H1 (cell line): ENCODE measurements around the gene PPP2R2B. TPM values are rescaled to one million over a fixed set of nuclear protein-coding genes. Genes with fewer than 3 reads are reported as not detected.

ENCODE experiments used
- CTCF ChIA-PET: fragments of 300-600 bp; sonication (Branson Sonifier 250); formaldehyde crosslinking; loops from one replicate; lab custom pipeline; 2021; ENCODE audit not compliant: partially characterized antibody; lab: Charles Lee
- POLR2A ChIA-PET: fragments of 300-600 bp; sonication (Branson Sonifier 250); formaldehyde crosslinking; loops from one replicate; lab custom pipeline; 2021; ENCODE audit warnings: inconsistent platforms; ENCODE audit not compliant: partially characterized antibody; lab: Charles Lee
- DNase-seq, 2 experiments: peaks; one replicate each; pipeline versions ENCODE4 v3.0.0 to v3.0.0-alpha.2; 2010 to 2022; ENCODE audit warnings: low spot score in 2 of 2, low read depth in 1 of 2, mixed read lengths in 1 of 2
- FAIRE-seq: peaks from 2 replicates; lab custom pipeline; 2011; peaks lifted over from hg19 to GRCh38; lab: Jason Lieb, UNC
- H2AFZ ChIP-seq: 2 replicates; pipeline ENCODE4 v1.8.1; 2012; ENCODE audit warnings: low read length, inconsistent platforms
- H2AK5ac ChIP-seq: 2 replicates; pipeline ENCODE4 v1.6.1; 2013; ENCODE audit warnings: low read depth, low read length
- H2BK120ac ChIP-seq: replicated peaks from 2 replicates; pipeline ENCODE3; 2013; ENCODE audit warnings: low read depth, low read length, inconsistent platforms
- H2BK12ac ChIP-seq: 2 replicates; pipeline ENCODE4 v1.6.1; 2013; ENCODE audit warnings: low read depth, low read length
- H2BK15ac ChIP-seq: 2 replicates; pipeline ENCODE4 v1.6.1; 2013; ENCODE audit warnings: low read length
- H2BK20ac ChIP-seq: 2 replicates; pipeline ENCODE4 v1.6.1; 2013; ENCODE audit warnings: low read length
- H2BK5ac ChIP-seq: 2 replicates; pipeline ENCODE4 v1.6.1; 2013; ENCODE audit warnings: low read depth, low read length
- H3K14ac ChIP-seq: 2 replicates; pipeline ENCODE4 v1.6.1; 2013; ENCODE audit warnings: inconsistent platforms; ENCODE audit not compliant: insufficient read length
- H3K18ac ChIP-seq: 2 replicates; pipeline ENCODE4 v1.6.1; 2013; ENCODE audit warnings: low read length; ENCODE audit errors: extremely low read depth
- H3K23ac ChIP-seq: 2 replicates; pipeline ENCODE4 v1.6.1; 2013; ENCODE audit warnings: inconsistent platforms; ENCODE audit not compliant: insufficient read length
- H3K23me2 ChIP-seq: 2 replicates; pipeline ENCODE4 v1.6.1; 2013; ENCODE audit warnings: low read depth, low read length
- H3K27ac ChIP-seq: 2 replicates; pipeline ENCODE4 v1.6.1; 2011; ENCODE audit warnings: low read depth, low read length, inconsistent platforms
- H3K27me3 ChIP-seq, 4 experiments: replicated peaks in 1 of 4; 1 replicate in 1 of 4; 2 replicates in 3 of 4; pipeline versions ENCODE4 v1.6.1 to v1.8.1; 2011 to 2013; ENCODE audit warnings: low read length in 3 of 4, mild to moderate bottlenecking in 3 of 4, inconsistent platforms in 2 of 4, mixed read lengths in 2 of 4, moderate library complexity in 1 of 4; ENCODE audit not compliant: control insufficient read depth in 3 of 4, insufficient read depth in 3 of 4; ENCODE audit errors: extremely low read depth in 1 of 4
- H3K36me3 ChIP-seq, 4 experiments: 2 replicates each; pipeline versions ENCODE4 v1.6.1 to v1.8.1; 2011 to 2013; ENCODE audit warnings: mild to moderate bottlenecking in 4 of 4, low read length in 3 of 4, moderate library complexity in 2 of 4, control low read depth in 1 of 4, inconsistent platforms in 1 of 4; ENCODE audit not compliant: insufficient read depth in 4 of 4, control insufficient read depth in 2 of 4
- H3K4ac ChIP-seq: replicated peaks from 2 replicates; pipeline ENCODE3; 2013; ENCODE audit warnings: low read length, low read depth, mixed read lengths, inconsistent platforms; ENCODE audit not compliant: insufficient read length
- H3K4me1 ChIP-seq, 4 experiments: replicated peaks in 1 of 4; 1 replicate in 1 of 4; 2 replicates in 3 of 4; pipeline versions ENCODE4 v1.6.1 to v1.8.1; 2011 to 2013; ENCODE audit warnings: low read length in 3 of 4, inconsistent platforms in 2 of 4, mixed read lengths in 1 of 4; ENCODE audit not compliant: insufficient read depth in 4 of 4, control insufficient read depth in 3 of 4
- H3K4me2 ChIP-seq, 2 experiments: 2 replicates each; pipeline versions ENCODE4 v1.6.1 to v1.8.1; 2011 to 2013; ENCODE audit warnings: low read depth in 2 of 2, low read length in 2 of 2, control low read depth in 1 of 2, inconsistent platforms in 1 of 2, mild to moderate bottlenecking in 1 of 2; ENCODE audit not compliant: insufficient read depth in 1 of 2
- H3K4me3 ChIP-seq, 4 experiments: fragments of 200-600, 300-600 bp in 1 of 4; sonication (generic), shearing (Covaris generic), sonication (Bioruptor Twin) in 1 of 4; 2 replicates each; pipeline versions ENCODE4 v1.5.1 to v1.8.1; 2011 to 2016; ENCODE audit warnings: low read length in 4 of 4, low read depth in 3 of 4, control low read depth in 2 of 4, inconsistent platforms in 2 of 4, mild to moderate bottlenecking in 2 of 4, mixed read lengths in 1 of 4, moderate library complexity in 1 of 4; ENCODE audit not compliant: insufficient read depth in 2 of 4; ENCODE audit errors: extremely low read depth in 1 of 4
- H3K56ac ChIP-seq: replicated peaks from 2 replicates; pipeline ENCODE3; 2013; ENCODE audit warnings: low read depth, mild to moderate bottlenecking, mixed read lengths, low read length, inconsistent platforms; ENCODE audit not compliant: insufficient read length
- H3K79me1 ChIP-seq: 2 replicates; pipeline ENCODE4 v1.6.1; 2013; ENCODE audit warnings: low read depth, low read length, control low read depth
- H3K79me2 ChIP-seq, 2 experiments: 2 replicates each; pipeline versions ENCODE4 v1.6.1 to v1.8.1; 2012 to 2013; ENCODE audit warnings: low read length in 2 of 2, mild to moderate bottlenecking in 2 of 2, inconsistent platforms in 1 of 2; ENCODE audit not compliant: insufficient read depth in 2 of 2, control insufficient read depth in 1 of 2
- H3K9ac ChIP-seq, 4 experiments: replicated peaks in 1 of 4; 1 replicate in 1 of 4; 2 replicates in 3 of 4; pipeline versions ENCODE4 v1.6.1 to v1.8.1; 2011 to 2013; ENCODE audit warnings: low read depth in 3 of 4, low read length in 3 of 4, control low read depth in 2 of 4, mild to moderate bottlenecking in 2 of 4, moderate library complexity in 2 of 4, inconsistent platforms in 1 of 4; ENCODE audit errors: extremely low read depth in 1 of 4
- H3K9me3 ChIP-seq, 2 experiments: 2 replicates each; pipeline versions ENCODE4 v1.6.1 to v1.8.1; 2012 to 2013; ENCODE audit warnings: mild to moderate bottlenecking in 2 of 2, moderate library complexity in 2 of 2, control low read depth in 1 of 2, inconsistent platforms in 1 of 2, low read depth in 1 of 2, low read length in 1 of 2, mixed read lengths in 1 of 2; ENCODE audit not compliant: insufficient read depth in 2 of 2
- H4K20me1 ChIP-seq, 2 experiments: replicated peaks in 1 of 2; 2 replicates each; pipeline versions ENCODE3 to v1.8.1; 2011 to 2013; ENCODE audit warnings: inconsistent platforms in 2 of 2, low read length in 2 of 2, mild to moderate bottlenecking in 1 of 2; ENCODE audit not compliant: insufficient read depth in 2 of 2, control insufficient read depth in 1 of 2
- H4K5ac ChIP-seq: 2 replicates; pipeline ENCODE4 v1.6.1; 2013; ENCODE audit warnings: low read length, low read depth, mixed read lengths, inconsistent platforms; ENCODE audit not compliant: insufficient read length
- H4K8ac ChIP-seq: 2 replicates; pipeline ENCODE4 v1.8.0; 2013; ENCODE audit warnings: mild to moderate bottlenecking, moderate library complexity, low read length, inconsistent platforms; ENCODE audit not compliant: insufficient read depth; ENCODE audit errors: extremely low read depth
- H4K91ac ChIP-seq: replicated peaks from 2 replicates; pipeline ENCODE3; 2013; ENCODE audit warnings: low read length, mixed read lengths, inconsistent platforms; ENCODE audit not compliant: insufficient read length
- BACH1 ChIP-seq: IDR thresholded peaks from 2 replicates; pipeline ENCODE4 v1.6.1; 2012; ENCODE audit warnings: low read length, improper control_type of control experiment
- CHD2 ChIP-seq: IDR thresholded peaks from 2 replicates; pipeline ENCODE4 v1.6.1; 2012; ENCODE audit warnings: low read length, improper control_type of control experiment
- JUN ChIP-seq: IDR thresholded peaks from 2 replicates; pipeline ENCODE4 v1.6.1; 2011; ENCODE audit warnings: low read depth, mild to moderate bottlenecking, improper control_type of control experiment, low read length
- KDM1A ChIP-seq: fragments of 200-600, 300-600 bp; sonication (generic); IDR thresholded peaks from 2 replicates; pipeline ENCODE4 v1.7.1; 2016; ENCODE audit warnings: mild to moderate bottlenecking, low read length, borderline replicate concordance
- RXRA ChIP-seq: IDR thresholded peaks from 2 replicates; pipeline ENCODE4 v1.6.1; 2011; ENCODE audit warnings: low read depth, mild to moderate bottlenecking, low read length, moderate library complexity; ENCODE audit not compliant: insufficient read depth
- SIN3A ChIP-seq, 2 experiments: IDR thresholded peaks in 1 of 2; conservative IDR thresholded peaks in 1 of 2; 2 replicates each; pipeline ENCODE4 v1.6.1; 2011 to 2012; ENCODE audit warnings: low read length in 2 of 2, improper control_type of control experiment in 1 of 2, low read depth in 1 of 2, mild to moderate bottlenecking in 1 of 2
- SIX5 ChIP-seq: IDR thresholded peaks from 2 replicates; pipeline ENCODE4 v1.6.1; 2011; ENCODE audit warnings: mild to moderate bottlenecking, low read depth, low read length
- SRF ChIP-seq: IDR thresholded peaks from 2 replicates; pipeline ENCODE4 v1.6.1; 2011; ENCODE audit warnings: mild to moderate bottlenecking, low read depth, low read length, moderate library complexity
- SUZ12 ChIP-seq: fragments of 200-600 bp; sonication (generic); IDR thresholded peaks from 2 replicates; pipeline ENCODE4 v1.6.1; 2012; ENCODE audit warnings: mild to moderate bottlenecking, inconsistent platforms, low read length, moderate library complexity, mixed read lengths
- TCF12 ChIP-seq: IDR thresholded peaks from 2 replicates; pipeline ENCODE4 v1.6.1; 2011; ENCODE audit warnings: low read depth, mild to moderate bottlenecking, low read length
- ZNF274 ChIP-seq: IDR thresholded peaks from 2 replicates; pipeline ENCODE4 v1.7.0; 2012; ENCODE audit warnings: low read length, borderline replicate concordance; ENCODE audit errors: extremely low read depth
- WGBS, 2 experiments: shearing (Covaris generic) in 1 of 2; methylation state at CpG; one replicate each; pipeline versions ENCODE4 v1.1.6 to v1.1.7; 2013 to 2015; ENCODE audit warnings: low lambda C conversion rate in 2 of 2, mixed read lengths in 2 of 2, inconsistent platforms in 1 of 2, low coverage in 1 of 2, missing lambda C conversion rate in 1 of 2; ENCODE audit not compliant: insufficient replicate concordance in 2 of 2, insufficient coverage in 1 of 2, insufficient read length in 1 of 2; ENCODE audit errors: extremely low coverage in 1 of 2, missing lambda C conversion rate in 1 of 2; 5-methylcytosine and 5-hydroxymethylcytosine counted together
- polyA plus RNA-seq, 7 experiments: library from polyadenylated mRNA; depleted of rRNA in 3 of 7; stranded (reverse) in 5 of 7; unstranded in 2 of 7; fragments of >200 nt in 5 of 7; fragments of 200-250 nt in 2 of 7; gene quantifications; 1 replicate in 5 of 7; 2 replicates in 1 of 7; 4 replicates in 1 of 7; pipeline versions ENCODE4 v1.2.1 to v1.2.3, GENCODE V29; 2011 to 2013; ENCODE audit warnings: missing spikeins in 2 of 7, mixed read lengths in 2 of 7
- total RNA-seq: library from RNA; stranded (reverse); fragmentation: NEBNext Ultra II Directional; extraction: Animal tissue kit (Norgen Biotek cat#: 25700); gene quantifications from 2 replicates; pipeline ENCODE4 v1.2.1, GENCODE V29; 2021
- TF ChIP-seq, protein P1 (sequence below): IDR thresholded peaks from 2 replicates; pipeline ENCODE4 v1.6.1; 2012; ENCODE audit warnings: inconsistent platforms

PPP2R2B gene
- total and polyA plus RNA-seq, 2 of the 8 experiments (the other 6 are each of a cell fraction or from before 2014, with no cell fraction given), result 21.1 to 37.1 TPM

DNA sequence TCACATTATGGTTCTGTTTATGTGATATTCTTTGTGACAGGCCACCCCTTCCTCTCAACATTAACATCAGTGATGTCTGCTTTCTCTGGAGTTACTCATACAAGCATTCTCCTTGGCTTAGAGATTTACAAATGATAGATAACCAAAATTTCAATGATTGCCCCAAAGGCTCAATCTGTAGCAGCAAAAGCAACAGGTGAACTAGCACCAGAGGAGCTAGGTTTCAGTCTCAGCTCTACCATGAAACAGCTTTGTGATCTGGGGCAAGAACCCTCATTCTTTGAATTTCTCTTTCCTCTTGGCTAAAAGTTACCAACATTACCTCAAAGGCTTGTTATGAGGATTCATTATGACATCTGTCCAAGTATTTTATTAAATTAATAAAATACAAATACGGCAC lies 120.5 kb downstream of the PPP2R2B start:
- no peaks in the 10 kb centered on the region for H3K23me2 ChIP-seq
- no peak overlapping the region for H3K9ac ChIP-seq
- 88% methylated on average over 1 of the region's 1 CpG; no CpG with 5 or more reads in 1 of the 2 experiments for WGBS, 2 experiments
- no peaks in the 10 kb centered on the region for H3K27me3 ChIP-seq
- no peak overlapping the region for H4K91ac ChIP-seq
- no peak overlapping the region for H2BK20ac ChIP-seq
- H3K36me3 ChIP-seq, result no peaks in the 10 kb centered on the region
- no peak overlapping the region for H2AFZ ChIP-seq
- no peaks in the 10 kb centered on the region; a peak in 1 of 7 replicates for H3K4me1 ChIP-seq
- H3K4me2 ChIP-seq, result no peak overlapping the region
- no peak overlapping the region for H2BK12ac ChIP-seq
- no peak overlapping the region for H2BK120ac ChIP-seq
- POLR2A ChIA-PET, result no interaction called here
- H2AK5ac ChIP-seq, result no peak overlapping the region
- no peak overlapping the region for H2BK5ac ChIP-seq
- no peak overlapping the region for H2BK15ac ChIP-seq
- H3K18ac ChIP-seq, result no peak overlapping the region
- H3K4ac ChIP-seq, result no peak overlapping the region
- no peaks in the 10 kb centered on the region for H4K20me1 ChIP-seq
- no peak overlapping the region for H4K8ac ChIP-seq
- no peak for TF ChIP-seq SIX5
- TF ChIP-seq BACH1, result no peak
- TF ChIP-seq JUN, result no peak
- no peak for TF ChIP-seq KDM1A
- no peak for TF ChIP-seq CHD2
- no peak for TF ChIP-seq SRF
- TF ChIP-seq SUZ12, result no peak
- TF ChIP-seq SIN3A (conservative IDR thresholded peaks at IDR 0.05 in 1 of 2, IDR thresholded peaks at IDR 0.05 in 1 of 2; ENCODE audit: low read depth in 1 of 2, low read length in 2 of 2), result no peak
- no peak for TF ChIP-seq RXRA
- TF ChIP-seq, protein P1, sequence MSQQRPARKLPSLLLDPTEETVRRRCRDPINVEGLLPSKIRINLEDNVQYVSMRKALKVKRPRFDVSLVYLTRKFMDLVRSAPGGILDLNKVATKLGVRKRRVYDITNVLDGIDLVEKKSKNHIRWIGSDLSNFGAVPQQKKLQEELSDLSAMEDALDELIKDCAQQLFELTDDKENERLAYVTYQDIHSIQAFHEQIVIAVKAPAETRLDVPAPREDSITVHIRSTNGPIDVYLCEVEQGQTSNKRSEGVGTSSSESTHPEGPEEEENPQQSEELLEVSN, result no peak
- TF ChIP-seq TCF12, result no peak
- no peak for TF ChIP-seq ZNF274
- TF ChIP-seq, all 59 proteins: peak for 0
- H3K4me3 ChIP-seq, result no peak overlapping the region
- no peaks in the 10 kb centered on the region for H3K9me3 ChIP-seq
- FAIRE-seq (no peak), DNase-seq (no peak)
- H3K56ac ChIP-seq, result no peak overlapping the region
- H3K23ac ChIP-seq, result no peak overlapping the region
- no peak overlapping the region for H4K5ac ChIP-seq
- H3K79me2 ChIP-seq, result no peaks in the 10 kb centered on the region
- H3K79me1 ChIP-seq, result no peaks in the 10 kb centered on the region
- no peak overlapping the region for H3K27ac ChIP-seq
- no peak overlapping the region for H3K14ac ChIP-seq
- CTCF ChIA-PET, result interaction anchor here (0.6 to 1.3 kb wide), 2 partner anchors 9 to 28 kb away, joined by 3 to 5 read pairs; no protein-coding TSS in a partner anchor
